Endothelial cell of umbilical vein (primary cell): ENCODE data around the gene ANO4. TPM values are rescaled to one million over a fixed set of nuclear protein-coding genes. Genes with fewer than 3 reads are reported as not detected.

Source experiments
- BruUV-seq: library from RNA; stranded (reverse); fragments of 400-500 nt; replicated peaks from 2 replicates; lab custom pipeline; 2021; lab: Mats Ljungman, UMichigan
- CTCF ChIA-PET: fragments of 300-600, 350-600 bp; sonication (Branson Sonifier 250); formaldehyde crosslinking; loops from one replicate; lab custom pipeline; 2021; ENCODE audit warnings: antibody characterized with exemption, inconsistent platforms; lab: Charles Lee
- POLR2A ChIA-PET: fragments of 300-600, 350-600 bp; sonication (Branson Sonifier 250); formaldehyde crosslinking; loops from one replicate; lab custom pipeline; 2021; ENCODE audit warnings: antibody characterized with exemption, inconsistent platforms; lab: Charles Lee
- DNase-seq: peaks from one replicate; pipeline ENCODE4 v3.0.0-alpha.2; 2011; ENCODE audit warnings: low read depth, low spot score
- FAIRE-seq: peaks from 2 replicates; lab custom pipeline; 2011; peaks lifted over from hg19 to GRCh38; lab: Jason Lieb, UNC
- H2AFZ ChIP-seq: 2 replicates; pipeline ENCODE4 v1.6.0; 2012; ENCODE audit warnings: low read depth, low read length, control low read depth, inconsistent platforms
- H3K27ac ChIP-seq: 2 replicates; pipeline ENCODE4 v1.5.1; 2011; ENCODE audit warnings: low read depth, mild to moderate bottlenecking, control low read depth, low read length, moderate library complexity; ENCODE audit not compliant: insufficient read depth
- H3K27me3 ChIP-seq, 2 experiments: 2 replicates each; pipeline versions ENCODE4 v1.6.0 to v1.6.1; 2011; ENCODE audit warnings: low read length in 2 of 2, mixed read lengths in 1 of 2; ENCODE audit not compliant: control insufficient read depth in 2 of 2, insufficient read depth in 2 of 2
- H3K36me3 ChIP-seq, 2 experiments: 2 replicates in 1 of 2; 3 replicates in 1 of 2; pipeline ENCODE4 v1.5.1; 2011; ENCODE audit warnings: low read length in 2 of 2, mild to moderate bottlenecking in 1 of 2, moderate library complexity in 1 of 2; ENCODE audit not compliant: control insufficient read depth in 2 of 2, insufficient read depth in 2 of 2; ENCODE audit errors: extremely low read depth in 1 of 2
- H3K4me1 ChIP-seq: 3 replicates; pipeline ENCODE4 v1.5.1; 2011; ENCODE audit warnings: mild to moderate bottlenecking, low read length; ENCODE audit not compliant: control insufficient read depth, insufficient read depth; ENCODE audit errors: extremely low read depth
- H3K4me2 ChIP-seq: 2 replicates; pipeline ENCODE4 v1.6.1; 2011; ENCODE audit warnings: low read length, control low read depth, mixed read lengths; ENCODE audit not compliant: insufficient read depth
- H3K4me3 ChIP-seq, 3 experiments: fragments of 200-600 bp in 1 of 3; sonication (generic), shearing (Covaris generic) in 1 of 3; replicated peaks in 1 of 3; 2 replicates each; pipeline ENCODE4 v1.5.1; 2011 to 2016; ENCODE audit warnings: control low read depth in 3 of 3, low read length in 3 of 3, mild to moderate bottlenecking in 2 of 3, inconsistent platforms in 1 of 3, low read depth in 1 of 3, moderate library complexity in 1 of 3; ENCODE audit not compliant: insufficient read depth in 1 of 3
- H3K79me2 ChIP-seq: 2 replicates; pipeline ENCODE4 v1.6.0; 2012; ENCODE audit warnings: low read length, inconsistent platforms; ENCODE audit not compliant: control insufficient read depth, insufficient read depth
- H3K9ac ChIP-seq: replicated peaks from 2 replicates; pipeline ENCODE3; 2011; ENCODE audit warnings: low read length, control low read depth; ENCODE audit not compliant: insufficient read depth; ENCODE audit errors: extremely low read depth
- H3K9me1 ChIP-seq: replicated peaks from 3 replicates; pipeline ENCODE4 v1.6.0; 2011; ENCODE audit warnings: mild to moderate bottlenecking, low read length; ENCODE audit not compliant: control insufficient read depth, insufficient read depth; ENCODE audit errors: extremely low read depth
- H3K9me3 ChIP-seq: replicated peaks from 2 replicates; pipeline ENCODE4 v1.5.1; 2012; ENCODE audit warnings: low read length, inconsistent platforms; ENCODE audit not compliant: control insufficient read depth, insufficient read depth
- H4K20me1 ChIP-seq: replicated peaks from 2 replicates; pipeline ENCODE3; 2011; ENCODE audit warnings: mild to moderate bottlenecking, low read length; ENCODE audit not compliant: control insufficient read depth, insufficient read depth; ENCODE audit errors: extremely low read depth
- EZH2 ChIP-seq: IDR thresholded peaks from 2 replicates; pipeline ENCODE4 v1.6.1; 2012; ENCODE audit warnings: borderline replicate concordance, low read depth, mild to moderate bottlenecking, moderate library complexity, low read length, inconsistent platforms; ENCODE audit not compliant: severe bottlenecking
- FOS ChIP-seq: IDR thresholded peaks from 2 replicates; pipeline ENCODE4 v1.6.1; 2011; ENCODE audit warnings: mild to moderate bottlenecking, low read length, moderate library complexity, borderline replicate concordance; ENCODE audit not compliant: insufficient read depth
- GATA2 ChIP-seq: IDR thresholded peaks from 2 replicates; pipeline ENCODE4 v1.7.0; 2011; ENCODE audit warnings: low read depth, mild to moderate bottlenecking, moderate library complexity, mixed read lengths, low read length; ENCODE audit not compliant: insufficient read length, insufficient read depth
- JUN ChIP-seq: IDR thresholded peaks from 2 replicates; pipeline ENCODE4 v1.6.1; 2011; ENCODE audit warnings: borderline replicate concordance, low read depth; ENCODE audit not compliant: insufficient read length, insufficient read depth
- MAX ChIP-seq: IDR thresholded peaks from 2 replicates; pipeline ENCODE4 v1.6.1; 2011; ENCODE audit not compliant: insufficient read depth, insufficient read length
- MYC ChIP-seq: IDR thresholded peaks from one replicate; pipeline ENCODE4 v1.6.1; 2011; ENCODE audit warnings: mild to moderate bottlenecking, low read depth, low read length
- POLR2A ChIP-seq: IDR thresholded peaks from 2 replicates; pipeline ENCODE4 v1.6.1; 2012; ENCODE audit warnings: low read depth, mild to moderate bottlenecking, control low read depth, low read length
- POLR2AphosphoS5 ChIP-seq: IDR thresholded peaks from 2 replicates; pipeline ENCODE4 v1.6.1; 2012; ENCODE audit warnings: low read depth, mild to moderate bottlenecking, control low read depth, low read length, moderate library complexity; ENCODE audit not compliant: insufficient read depth
- dilution Hi-C: fragments of 300-500 bp; cut with MboI; formaldehyde crosslinking; loops from one replicate; pipeline ENCODE4 v1.15.0; 2019; ENCODE audit warnings: low sequenced_read_pairs; ENCODE audit not compliant: extremely low pct_ligation_motif_present
- intact Hi-C: fragments of 100-400 bp; cut with micrococcal nuclease; formaldehyde crosslinking; loops from one replicate; pipeline ENCODE4 v1.10.0; 2022
- polyA plus RNA-seq, 4 experiments: library from polyadenylated mRNA; depleted of rRNA in 3 of 4; stranded (reverse) in 3 of 4; unstranded in 1 of 4; fragments of >200 nt; gene quantifications; 2 replicates each; pipeline versions ENCODE4 v1.2.1 to v1.2.3, GENCODE V29; 2011 to 2012; ENCODE audit warnings: missing spikeins in 1 of 4
- total RNA-seq: library from RNA; stranded (reverse); gene quantifications from 2 replicates; pipeline ENCODE4 v1.2.3, GENCODE V29; 2021
- TF ChIP-seq, protein P1 (sequence below), 2 donors: IDR thresholded peaks; 1 replicate in 1 of 2; 2 replicates in 1 of 2; pipeline ENCODE4 v1.5.1; 2011; ENCODE audit warnings: low read length in 2 of 2, mild to moderate bottlenecking in 2 of 2, moderate library complexity in 2 of 2, control low read depth in 1 of 2, inconsistent platforms in 1 of 2, low read depth in 1 of 2; ENCODE audit not compliant: insufficient read depth in 1 of 2; ENCODE audit errors: extremely low read depth in 1 of 2

Gene ANO4
- total and polyA plus RNA-seq, 2 donors (not counting 3 experiments of a cell fraction or from before 2014, with no cell fraction given), result 0.25 TPM; not detected in 1

- no peak overlapping the region for H3K9ac ChIP-seq
- H3K79me2 ChIP-seq, result no peaks in the 10 kb centered on the region
- no peaks in the 10 kb centered on the region for H3K27me3 ChIP-seq
- H4K20me1 ChIP-seq, result no peaks in the 10 kb centered on the region
- dilution Hi-C loops, result no loop called here
- H3K36me3 ChIP-seq, result no peaks in the 10 kb centered on the region
- no peaks in the 10 kb centered on the region for H3K9me1 ChIP-seq
- H3K4me2 ChIP-seq, result no peak overlapping the region
- H3K4me1 ChIP-seq, result no peaks in the 10 kb centered on the region
- no peak for DNase-seq
- no peak overlapping the region for H3K4me3 ChIP-seq
- BruUV-seq, result no TSS peak
- intact Hi-C loops, result no loop called here
- ChIA-PET POLR2A (no interaction called here), CTCF (no interaction called here)
- no peaks in the 10 kb centered on the region for H3K9me3 ChIP-seq
- FAIRE-seq, result no peak
- no peak overlapping the region for H3K27ac ChIP-seq
- TF ChIP-seq EZH2 (no peak), MYC (no peak), POLR2AphosphoS5 (no peak), FOS (no peak), MAX (no peak), JUN (no peak), POLR2A (no peak), GATA2 (no peak)
- TF ChIP-seq, protein P1, sequence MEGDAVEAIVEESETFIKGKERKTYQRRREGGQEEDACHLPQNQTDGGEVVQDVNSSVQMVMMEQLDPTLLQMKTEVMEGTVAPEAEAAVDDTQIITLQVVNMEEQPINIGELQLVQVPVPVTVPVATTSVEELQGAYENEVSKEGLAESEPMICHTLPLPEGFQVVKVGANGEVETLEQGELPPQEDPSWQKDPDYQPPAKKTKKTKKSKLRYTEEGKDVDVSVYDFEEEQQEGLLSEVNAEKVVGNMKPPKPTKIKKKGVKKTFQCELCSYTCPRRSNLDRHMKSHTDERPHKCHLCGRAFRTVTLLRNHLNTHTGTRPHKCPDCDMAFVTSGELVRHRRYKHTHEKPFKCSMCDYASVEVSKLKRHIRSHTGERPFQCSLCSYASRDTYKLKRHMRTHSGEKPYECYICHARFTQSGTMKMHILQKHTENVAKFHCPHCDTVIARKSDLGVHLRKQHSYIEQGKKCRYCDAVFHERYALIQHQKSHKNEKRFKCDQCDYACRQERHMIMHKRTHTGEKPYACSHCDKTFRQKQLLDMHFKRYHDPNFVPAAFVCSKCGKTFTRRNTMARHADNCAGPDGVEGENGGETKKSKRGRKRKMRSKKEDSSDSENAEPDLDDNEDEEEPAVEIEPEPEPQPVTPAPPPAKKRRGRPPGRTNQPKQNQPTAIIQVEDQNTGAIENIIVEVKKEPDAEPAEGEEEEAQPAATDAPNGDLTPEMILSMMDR (IDR thresholded peaks at IDR 0.05; ENCODE audit: extremely low read depth in 1 of 2, insufficient read depth in 1 of 2, low read depth in 1 of 2, low read length in 2 of 2), result no peak
- no peak overlapping the region for H2AFZ ChIP-seq
Measured at GRCh38 chr12:100789975-100790374, 4.6 kb upstream of the ANO4 start.
